ENCODE measurements around the gene PCAT6. TPM values are rescaled to one million over a fixed set of nuclear protein-coding genes. Genes with fewer than 3 reads are reported as not detected.

Gene PCAT6
- total RNA-seq, 2 donors from 2014 or later: not detected

- Histone ChIP-seq H3K4me3 (peak overlapping the region; percentile 57 to 68), H3K27ac (peak overlapping the region; percentile 47 to 86 (median 64)), H3K36me3 (replicated peaks in 1 of 2; ENCODE audit: insufficient read depth in 1 of 2, low read depth in 2 of 2) (no peaks in the 10 kb centered on the region), H3K9me3 (no peaks in the 10 kb centered on the region), H3K27me3 (no peaks in the 10 kb centered on the region), H3K4me1 (peaks cover 28% of the 10 kb centered on the region)
- ATAC-seq: no peak
- no peak for DNase-seq
- WGBS, 2 donors: 3% methylated on average over 13 of the region's 13 CpGs
- intact Hi-C loops (cut with DNase I): no loop called here
- TF ChIP-seq POLR2A (IDR thresholded peaks at IDR 0.05): no peak
- no peak for TF ChIP-seq CTCF (IDR thresholded peaks at IDR 0.05)
These were observed 550 bp upstream of the PCAT6 start for GRCh38 chr1:202810193-202810614.

GRCh38 chr1:202811296-202812175 is 782 bp downstream of the PCAT6 start:
- DNase-seq: peak in 3 of 4 donors; percentile 15 to 31 (median 28)
- peaks cover 15% of the 10 kb centered on the region for H3K4me1 ChIP-seq
- H3K27me3 ChIP-seq: no peaks in the 10 kb centered on the region
- no peaks in the 10 kb centered on the region for H3K36me3 ChIP-seq (replicated peaks in 1 of 2; ENCODE audit: insufficient read depth in 1 of 2, low read depth in 2 of 2)
- H3K9me3 ChIP-seq: no peaks in the 10 kb centered on the region
- TF ChIP-seq CTCF (IDR thresholded peaks at IDR 0.05) (no peak), POLR2A (IDR thresholded peaks at IDR 0.05) (no peak)
- peak overlapping the region in 2 of 4 donors; percentile 47 to 74 for H3K27ac ChIP-seq
- H3K4me3 ChIP-seq: peak overlapping the region; percentile 57 to 68
- 8 to 15% methylated on average over 32 to 43 of the region's 43 CpGs for WGBS, 2 donors
- ATAC-seq: no peak
- intact Hi-C loops (cut with DNase I): no loop called here

- TF ChIP-seq CTCF (IDR thresholded peaks at IDR 0.05): no peak
- no peak for TF ChIP-seq POLR2A (IDR thresholded peaks at IDR 0.05)
- DNase-seq (peak in 2 of 4 donors; percentile 11 to 16), ATAC-seq (no peak)
- H3K4me3 ChIP-seq: no peak overlapping the region
- no peak overlapping the region for H3K27ac ChIP-seq
- H3K9me3 ChIP-seq: no peaks in the 10 kb centered on the region
- intact Hi-C loops (cut with DNase I): no loop called here
- WGBS, 2 donors: 61 to 63% methylated on average over 8 to 9 of the region's 9 CpGs
- peaks cover 13% of the 10 kb centered on the region for H3K4me1 ChIP-seq
- H3K36me3 ChIP-seq (replicated peaks in 1 of 2; ENCODE audit: insufficient read depth in 1 of 2, low read depth in 2 of 2): no peaks in the 10 kb centered on the region
- H3K27me3 ChIP-seq: no peaks in the 10 kb centered on the region
These were observed 1.6 kb downstream of the PCAT6 start for GRCh38 chr1:202812176-202813026.

- no peaks in the 10 kb centered on the region for H3K36me3 ChIP-seq (replicated peaks in 1 of 2; ENCODE audit: insufficient read depth in 1 of 2, low read depth in 2 of 2)
- H3K4me3 ChIP-seq: no peak overlapping the region
- peaks cover 13% of the 10 kb centered on the region for H3K4me1 ChIP-seq
- ATAC-seq: no peak
- DNase-seq: no peak
- intact Hi-C loops (cut with DNase I): no loop called here
- H3K27me3 ChIP-seq: no peaks in the 10 kb centered on the region
- no peak overlapping the region for H3K27ac ChIP-seq
- 69 to 78% methylated on average over 10 of the region's 10 CpGs for WGBS, 2 donors
- no peak for TF ChIP-seq CTCF (IDR thresholded peaks at IDR 0.05)
- TF ChIP-seq POLR2A (IDR thresholded peaks at IDR 0.05): no peak
- H3K9me3 ChIP-seq: no peaks in the 10 kb centered on the region
These were observed 4.4 kb downstream of the PCAT6 start for GRCh38 chr1:202815120-202815519.

Measured in body of pancreas (tissue), 4 donors.